Upper lobe of left lung (tissue), 6 donors: Measurements from ENCODE around the gene C4orf36. TPM values are rescaled to one million over a fixed set of nuclear protein-coding genes. Genes with fewer than 3 reads are reported as not detected.

Experiments
- ATAC-seq, 2 donors: fragments of 200-7000 bp; cut with Tn5 transposase; one replicate each; pipeline ENCODE4 v1.9.1; 2022; ENCODE audit warnings: mild to moderate bottlenecking in 2 of 2, moderate library complexity in 2 of 2; ENCODE audit not compliant: low FRiP score in 2 of 2
- DNase-seq, 2 donors: peaks; one replicate each; pipeline ENCODE4 v3.0.0-alpha.2; 2019 to 2020
- H3K27ac ChIP-seq, 4 donors: fragments of 200-600 bp; sonication (generic); one replicate each; pipeline ENCODE4 v1.5.1; 2016 to 2019
- H3K27me3 ChIP-seq, 4 donors: fragments of 200-600 bp; sonication (generic); one replicate each; pipeline ENCODE4 v1.5.1; 2017 to 2019
- H3K36me3 ChIP-seq, 4 donors: fragments of 200-600 bp; sonication (generic); one replicate each; pipeline ENCODE4 v1.5.1; 2016 to 2019
- H3K4me1 ChIP-seq, 4 donors: fragments of 200-600 bp; sonication (generic); one replicate each; pipeline ENCODE4 v1.5.1; 2018 to 2019
- H3K4me3 ChIP-seq, 4 donors: fragments of 200-600 bp; sonication (generic); one replicate each; pipeline ENCODE4 v1.5.1; 2017 to 2019; ENCODE audit warnings: mild to moderate bottlenecking in 2 of 4, moderate library complexity in 1 of 4
- H3K9me3 ChIP-seq, 4 donors: fragments of 200-600 bp; sonication (generic); one replicate each; pipeline ENCODE4 v1.5.1; 2018 to 2019
- CTCF ChIP-seq, 6 experiments: fragments of 450-650 bp in 4 of 6; fragments of 200-600 bp in 2 of 6; sonication (generic) in 2 of 6; IDR thresholded peaks; one replicate each; pipeline ENCODE4 v1.5.1; 2016 to 2019; ENCODE audit warnings: antibody characterized with exemption in 6 of 6
- EP300 ChIP-seq, 4 donors: sonication (generic); formaldehyde crosslinking; IDR thresholded peaks; one replicate each; pipeline ENCODE4 v1.5.1; 2017; ENCODE audit warnings: antibody characterized with exemption in 4 of 4, control low read depth in 2 of 4
- POLR2A ChIP-seq, 4 donors: fragments of 450-650 bp; IDR thresholded peaks; one replicate each; pipeline ENCODE4 v1.5.1; 2016 to 2017; ENCODE audit warnings: antibody characterized with exemption in 4 of 4, mild to moderate bottlenecking in 2 of 4
- POLR2AphosphoS5 ChIP-seq, 2 donors: sonication (generic); formaldehyde crosslinking; IDR thresholded peaks; one replicate each; pipeline ENCODE4 v1.5.1; 2017; ENCODE audit warnings: antibody characterized with exemption in 2 of 2
- WGBS, 2 donors: methylation state at CpG; one replicate each; pipeline ENCODE4 v1.1.5; 2017 to 2018; 5-methylcytosine and 5-hydroxymethylcytosine counted together
- total RNA-seq, 6 donors: library from RNA; depleted of rRNA in 4 of 6; stranded (reverse); fragments of >200 nt in 4 of 6; gene quantifications; one replicate each; pipeline versions ENCODE4 v1.1.0 to v1.2.1, GENCODE V29; 2016 to 2021
- donor health status: DM: no; HTN: no; CAD: no; lungs with moderate emphysema.
- donor health status: DM: no; HTN: yes; CAD: no; lungs with severe emphysema.

C4orf36 gene
- total RNA-seq, 6 donors from 2014 or later = 0.57 to 7.3 (median 2.4) TPM

GRCh38 chr4:86848136-86848535, 44.1 kb downstream of the C4orf36 start:
- H3K27me3 ChIP-seq = no peaks in the 10 kb centered on the region
- ATAC-seq (no peak), DNase-seq (no peak)
- H3K4me1 ChIP-seq = no peaks in the 10 kb centered on the region
- no peaks in the 10 kb centered on the region for H3K9me3 ChIP-seq
- H3K4me3 ChIP-seq = no peak overlapping the region
- TF ChIP-seq POLR2A (IDR thresholded peaks at IDR 0.05) = no peak
- no peak overlapping the region for H3K27ac ChIP-seq
- WGBS, 2 donors = 71 to 76% methylated on average over 6 to 7 of the region's 7 CpGs
- H3K36me3 ChIP-seq = no peaks in the 10 kb centered on the region

- TF ChIP-seq EP300 (IDR thresholded peaks at IDR 0.05) (no peak), CTCF (IDR thresholded peaks at IDR 0.05) (no peak), POLR2A (IDR thresholded peaks at IDR 0.05) (no peak), POLR2AphosphoS5 (IDR thresholded peaks at IDR 0.05) (no peak)
- 70 to 84% methylated on average over 4 of the region's 4 CpGs for WGBS, 2 donors
- no peak overlapping the region for H3K27ac ChIP-seq
- no peaks in the 10 kb centered on the region for H3K36me3 ChIP-seq
- H3K27me3 ChIP-seq = no peaks in the 10 kb centered on the region
- H3K9me3 ChIP-seq = no peaks in the 10 kb centered on the region
- H3K4me1 ChIP-seq = no peaks in the 10 kb centered on the region
- DNase-seq = no peak
- ATAC-seq = no peak
- H3K4me3 ChIP-seq = no peak overlapping the region
Observed at GRCh38 chr4:86847571-86847970, 44.7 kb downstream of the C4orf36 start.

GRCh38 chr4:86846921-86847320, 45.3 kb downstream of the C4orf36 start:
- no peak overlapping the region for H3K27ac ChIP-seq
- no peaks in the 10 kb centered on the region for H3K36me3 ChIP-seq
- H3K4me1 ChIP-seq = no peaks in the 10 kb centered on the region
- no peaks in the 10 kb centered on the region for H3K9me3 ChIP-seq
- DNase-seq (no peak), ATAC-seq (no peak)
- H3K4me3 ChIP-seq = no peak overlapping the region
- H3K27me3 ChIP-seq = no peaks in the 10 kb centered on the region
- TF ChIP-seq POLR2A (IDR thresholded peaks at IDR 0.05) = no peak
- no peak for TF ChIP-seq EP300 (IDR thresholded peaks at IDR 0.05)
- no peak for TF ChIP-seq CTCF (IDR thresholded peaks at IDR 0.05)
- TF ChIP-seq POLR2AphosphoS5 (IDR thresholded peaks at IDR 0.05) = no peak

- no peak for TF ChIP-seq POLR2A (IDR thresholded peaks at IDR 0.05)
- no peak for TF ChIP-seq CTCF (IDR thresholded peaks at IDR 0.05)
- no peak for TF ChIP-seq POLR2AphosphoS5 (IDR thresholded peaks at IDR 0.05)
- no peak for TF ChIP-seq EP300 (IDR thresholded peaks at IDR 0.05)
Observed at GRCh38 chr4:86845593-86845992, 46.6 kb downstream of the C4orf36 start.

GRCh38 chr4:86841309-86841708, 50.9 kb downstream of the C4orf36 start:
- Histone ChIP-seq H3K9me3 (no peaks in the 10 kb centered on the region), H3K4me3 (no peak overlapping the region), H3K27ac (no peak overlapping the region), H3K36me3 (no peaks in the 10 kb centered on the region), H3K27me3 (no peaks in the 10 kb centered on the region), H3K4me1 (no peaks in the 10 kb centered on the region)
- whole genome bisulfite sequencing, 2 donors = 77 to 83% methylated on average over 1 of the region's 1 CpG
- ATAC-seq (no peak), DNase-seq (no peak)
- no peak for TF ChIP-seq POLR2AphosphoS5 (IDR thresholded peaks at IDR 0.05)
- TF ChIP-seq EP300 (IDR thresholded peaks at IDR 0.05) = no peak
- no peak for TF ChIP-seq POLR2A (IDR thresholded peaks at IDR 0.05)
- TF ChIP-seq CTCF (IDR thresholded peaks at IDR 0.05) = no peak

More at GRCh38 chr4:86845593-86845992, 46.6 kb downstream of the C4orf36 start:
- Histone ChIP-seq H3K36me3 (no peaks in the 10 kb centered on the region), H3K4me3 (no peak overlapping the region), H3K4me1 (no peaks in the 10 kb centered on the region), H3K27me3 (no peaks in the 10 kb centered on the region), H3K27ac (no peak overlapping the region), H3K9me3 (no peaks in the 10 kb centered on the region)
- ATAC-seq (no peak), DNase-seq (no peak)
- WGBS, 2 donors = 80 to 83% methylated on average over 5 of the region's 5 CpGs
